ENCODE measurements around the gene SLC29A4. TPM values are rescaled to one million over a fixed set of nuclear protein-coding genes. Genes with fewer than 3 reads are reported as not detected.
"Not testable (repeated sequence)": the region's sequence is repeated elsewhere in the genome, so short reads cannot be mapped to it uniquely, and the experiment has no call there.

SLC29A4 gene
- total RNA-seq, 2 experiments from 2014 or later: 0.39 to 1.1 TPM

GRCh38 chr7:5320802-5321396 lies 38.2 kb downstream of the SLC29A4 start:
- peak in 1 of 14 experiments; percentile 9 for DNase-seq
- no peaks in the 10 kb centered on the region for H3K27me3 ChIP-seq (ENCODE audit: control insufficient read depth in 1 of 2, insufficient read depth in 2 of 2, low read length in 2 of 2)
- no peak overlapping the region for H3K4me3 Mint-ChIP-seq
- peaks cover 65% of the 10 kb centered on the region for H3K36me3 Mint-ChIP-seq (ENCODE audit: low read depth)
- peaks cover 42% of the 10 kb centered on the region for H3K36me3 ChIP-seq (ENCODE audit: insufficient read depth, low read length)
- H3K27ac ChIP-seq (ENCODE audit: low read depth in 1 of 2, low read length in 2 of 2): no peak overlapping the region
- H3K4me1 Mint-ChIP-seq (ENCODE audit: low read depth): no peaks in the 10 kb centered on the region
- CTCF ChIA-PET: no interaction called here
- POLR2A ChIA-PET: no interaction called here
- H3K27me3 Mint-ChIP-seq: no peaks in the 10 kb centered on the region
- H3K9me3 ChIP-seq (ENCODE audit: control insufficient read depth in 1 of 2, insufficient read depth in 1 of 2, low read length in 2 of 2): peaks cover 5 to 20% of the 10 kb centered on the region in 2 experiments
- H3K9me3 Mint-ChIP-seq: no peaks in the 10 kb centered on the region
- no peak overlapping the region for H3K27ac Mint-ChIP-seq
- no peak for ATAC-seq (ENCODE audit: poor library complexity)
- no peak for TF ChIP-seq CTCF (IDR thresholded peaks at IDR 0.05)
- no peak overlapping the region for H3K4me3 ChIP-seq (ENCODE audit: low read length)
- H3K4me1 ChIP-seq (ENCODE audit: insufficient read depth, low read length): no peaks in the 10 kb centered on the region
- intact Hi-C loops (cut with DNase I, micrococcal nuclease): no loop called here

GRCh38 chr7:5322621-5323410 lies 40.1 kb downstream of the SLC29A4 start:
- H3K4me3 ChIP-seq (ENCODE audit: low read length): no peak overlapping the region
- Mint-ChIP-seq H3K4me1 (ENCODE audit: low read depth) (no peaks in the 10 kb centered on the region), H3K4me3 (no peak overlapping the region), H3K36me3 (ENCODE audit: low read depth) (peaks cover 70% of the 10 kb centered on the region), H3K9me3 (no peaks in the 10 kb centered on the region), H3K27me3 (no peaks in the 10 kb centered on the region), H3K27ac (no peak overlapping the region)
- ChIA-PET POLR2A (no interaction called here), CTCF (no interaction called here)
- H3K4me1 ChIP-seq (ENCODE audit: insufficient read depth, low read length): no peaks in the 10 kb centered on the region
- no peak overlapping the region for H3K27ac ChIP-seq (ENCODE audit: low read depth in 1 of 2, low read length in 2 of 2)
- H3K9me3 ChIP-seq (ENCODE audit: control insufficient read depth in 1 of 2, insufficient read depth in 1 of 2, low read length in 2 of 2): peaks cover 5 to 20% of the 10 kb centered on the region in 2 experiments
- peaks cover 45% of the 10 kb centered on the region for H3K36me3 ChIP-seq (ENCODE audit: insufficient read depth, low read length)
- DNase-seq (no peak), ATAC-seq (ENCODE audit: poor library complexity) (no peak)
- intact Hi-C loops (cut with DNase I, micrococcal nuclease): no loop called here
- TF ChIP-seq CTCF (IDR thresholded peaks at IDR 0.05): no peak
- H3K27me3 ChIP-seq (ENCODE audit: control insufficient read depth in 1 of 2, insufficient read depth in 2 of 2, low read length in 2 of 2): no peaks in the 10 kb centered on the region

DNA sequence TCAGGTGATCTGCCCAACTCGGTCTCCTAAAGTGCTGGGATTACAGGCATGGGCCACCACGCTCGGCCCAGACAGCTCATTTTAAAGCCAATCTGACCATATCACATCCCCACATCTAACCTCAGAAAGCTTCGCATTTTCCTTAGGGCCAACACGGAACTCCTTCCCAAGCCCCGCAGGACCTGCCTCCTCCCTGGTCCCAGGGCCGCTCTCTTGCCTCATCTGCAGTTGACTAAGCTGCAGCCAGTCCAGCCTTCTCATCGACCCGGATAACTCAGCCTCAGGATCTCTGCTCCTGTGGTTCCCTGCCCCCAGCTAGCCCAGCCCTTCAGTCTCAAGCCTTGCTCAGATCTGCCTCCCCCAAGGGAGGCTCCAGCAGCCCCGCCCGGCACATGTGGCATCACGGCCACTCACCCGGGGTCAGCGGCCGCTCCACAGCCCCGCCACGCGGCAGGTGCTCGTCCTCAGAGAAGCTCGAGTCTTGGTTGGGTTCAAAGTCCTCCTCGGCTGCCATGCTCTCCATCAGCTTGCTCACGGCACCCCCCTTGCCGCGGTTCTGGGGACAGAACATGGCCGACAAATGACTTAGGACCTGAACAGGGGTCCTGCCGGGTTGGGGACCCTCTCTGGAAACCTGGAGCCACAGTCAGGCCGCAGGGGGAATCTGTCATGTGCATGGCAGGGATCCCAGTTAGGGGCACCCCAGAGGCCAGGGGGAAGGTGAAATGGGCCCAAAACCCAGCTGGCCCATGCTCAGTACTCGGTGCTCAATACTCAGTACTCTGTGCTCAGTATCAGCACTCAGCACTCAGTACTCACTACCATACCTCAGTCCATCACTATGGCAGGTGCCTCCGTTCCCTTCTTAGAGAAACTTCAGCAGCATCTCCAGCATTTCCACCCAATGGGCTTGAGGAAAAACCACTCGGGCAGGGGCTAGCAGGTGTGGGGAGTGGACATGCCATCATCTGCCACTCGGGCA lies 41.3 kb downstream of the SLC29A4 start:
- peaks cover 58% of the 10 kb centered on the region for H3K36me3 Mint-ChIP-seq (ENCODE audit: low read depth)
- Histone ChIP-seq H3K9me3 (ENCODE audit: control insufficient read depth in 1 of 2, insufficient read depth in 1 of 2, low read length in 2 of 2) (peaks cover under 1 to 20% of the 10 kb centered on the region in 2 experiments), H3K36me3 (ENCODE audit: insufficient read depth, low read length) (peaks cover 46% of the 10 kb centered on the region)
- DNase-seq; H3K4me3 Mint-ChIP-seq; H3K4me3 ChIP-seq (ENCODE audit: low read length); H3K27me3 Mint-ChIP-seq; H3K4me1 ChIP-seq (ENCODE audit: insufficient read depth, low read length); H3K27ac ChIP-seq (ENCODE audit: low read depth in 1 of 2, low read length in 2 of 2); CTCF ChIA-PET; intact Hi-C loops (cut with DNase I, micrococcal nuclease); ATAC-seq (ENCODE audit: poor library complexity); H3K4me1 Mint-ChIP-seq (ENCODE audit: low read depth); H3K27me3 ChIP-seq (ENCODE audit: control insufficient read depth in 1 of 2, insufficient read depth in 2 of 2, low read length in 2 of 2); POLR2A ChIA-PET; H3K27ac Mint-ChIP-seq; H3K9me3 Mint-ChIP-seq: not testable (repeated sequence)
